ENCODE results near the gene HDAC5. TPM values are rescaled to one million over a fixed set of nuclear protein-coding genes. Genes with fewer than 3 reads are reported as not detected.
A peak's percentile ranks its signal among the peaks of the same experiment; 100 is the strongest.

The HDAC5 gene
- total and polyA plus RNA-seq, 3 donors from 2014 or later: 43.3 to 141 (median 94.1) TPM

- 66 to 75% methylated on average over 12 to 18 of the region's 18 CpGs for WGBS, 2 donors
- no peaks in the 10 kb centered on the region for H3K36me3 ChIP-seq (ENCODE audit: low read depth, missing control alignments)
- peaks cover 4% of the 10 kb centered on the region for H3K4me1 ChIP-seq
- H3K9me3 ChIP-seq: no peaks in the 10 kb centered on the region
- no peaks in the 10 kb centered on the region for H3K27me3 ChIP-seq
- intact Hi-C loops (cut with DNase I; ENCODE audit: low total_unique reads): no loop called here
- no peak overlapping the region for H3K4me3 ChIP-seq
- TF ChIP-seq POLR2A (IDR thresholded peaks at IDR 0.05): no peak
- TF ChIP-seq, protein P1, sequence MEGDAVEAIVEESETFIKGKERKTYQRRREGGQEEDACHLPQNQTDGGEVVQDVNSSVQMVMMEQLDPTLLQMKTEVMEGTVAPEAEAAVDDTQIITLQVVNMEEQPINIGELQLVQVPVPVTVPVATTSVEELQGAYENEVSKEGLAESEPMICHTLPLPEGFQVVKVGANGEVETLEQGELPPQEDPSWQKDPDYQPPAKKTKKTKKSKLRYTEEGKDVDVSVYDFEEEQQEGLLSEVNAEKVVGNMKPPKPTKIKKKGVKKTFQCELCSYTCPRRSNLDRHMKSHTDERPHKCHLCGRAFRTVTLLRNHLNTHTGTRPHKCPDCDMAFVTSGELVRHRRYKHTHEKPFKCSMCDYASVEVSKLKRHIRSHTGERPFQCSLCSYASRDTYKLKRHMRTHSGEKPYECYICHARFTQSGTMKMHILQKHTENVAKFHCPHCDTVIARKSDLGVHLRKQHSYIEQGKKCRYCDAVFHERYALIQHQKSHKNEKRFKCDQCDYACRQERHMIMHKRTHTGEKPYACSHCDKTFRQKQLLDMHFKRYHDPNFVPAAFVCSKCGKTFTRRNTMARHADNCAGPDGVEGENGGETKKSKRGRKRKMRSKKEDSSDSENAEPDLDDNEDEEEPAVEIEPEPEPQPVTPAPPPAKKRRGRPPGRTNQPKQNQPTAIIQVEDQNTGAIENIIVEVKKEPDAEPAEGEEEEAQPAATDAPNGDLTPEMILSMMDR (IDR thresholded peaks at IDR 0.05): no peak
- H3K27ac ChIP-seq: no peak overlapping the region
- DNase-seq: no peak
These were observed 43.3 kb downstream of the HDAC5 start for GRCh38 chr17:44079877-44080821.

DNA sequence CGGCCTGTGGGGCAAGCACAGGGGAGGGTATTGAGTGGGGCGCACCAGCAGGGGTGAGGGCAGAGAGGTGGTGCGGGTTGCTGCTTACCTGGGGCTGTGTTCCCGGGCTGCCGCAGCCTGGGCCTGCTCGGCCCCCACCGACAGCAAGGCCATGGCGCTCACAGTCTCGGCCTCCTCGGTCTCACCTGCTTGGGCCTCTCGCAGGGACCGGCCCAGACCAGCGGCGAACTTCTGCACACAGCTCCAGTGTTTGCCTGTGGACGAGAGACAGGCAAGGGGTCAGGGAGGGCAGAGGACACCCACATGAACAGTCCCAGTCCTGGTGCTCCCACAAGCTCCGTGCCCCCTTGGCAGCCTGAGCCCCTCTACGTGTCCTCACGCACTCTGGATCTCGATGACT, 45.0 kb downstream of the HDAC5 start:
- intact Hi-C loops (cut with DNase I; ENCODE audit: low total_unique reads): no loop called here
- 88 to 90% methylated on average over 15 to 19 of the region's 19 CpGs for WGBS, 2 donors
- H3K4me1 ChIP-seq: peaks cover 4% of the 10 kb centered on the region
- H3K27ac ChIP-seq: no peak overlapping the region
- no peaks in the 10 kb centered on the region for H3K27me3 ChIP-seq
- no peak overlapping the region for H3K4me3 ChIP-seq
- H3K36me3 ChIP-seq (ENCODE audit: low read depth, missing control alignments): no peaks in the 10 kb centered on the region
- no peaks in the 10 kb centered on the region for H3K9me3 ChIP-seq
- no peak for DNase-seq
- no peak for TF ChIP-seq POLR2A (IDR thresholded peaks at IDR 0.05)
- TF ChIP-seq, protein P1 (IDR thresholded peaks at IDR 0.05): no peak

- peaks cover 4% of the 10 kb centered on the region for H3K4me1 ChIP-seq
- TF ChIP-seq POLR2A (IDR thresholded peaks at IDR 0.05): no peak
- no peaks in the 10 kb centered on the region for H3K27me3 ChIP-seq
- intact Hi-C loops (cut with DNase I; ENCODE audit: low total_unique reads): no loop called here
- no peaks in the 10 kb centered on the region for H3K9me3 ChIP-seq
- no peak overlapping the region for H3K27ac ChIP-seq
- no peak overlapping the region for H3K4me3 ChIP-seq
- WGBS, 2 donors: 67 to 74% methylated on average over 4 of the region's 4 CpGs
- no peak for DNase-seq
- no peaks in the 10 kb centered on the region for H3K36me3 ChIP-seq (ENCODE audit: low read depth, missing control alignments)
These were observed 45.9 kb downstream of the HDAC5 start for GRCh38 chr17:44077595-44077909.

DNA sequence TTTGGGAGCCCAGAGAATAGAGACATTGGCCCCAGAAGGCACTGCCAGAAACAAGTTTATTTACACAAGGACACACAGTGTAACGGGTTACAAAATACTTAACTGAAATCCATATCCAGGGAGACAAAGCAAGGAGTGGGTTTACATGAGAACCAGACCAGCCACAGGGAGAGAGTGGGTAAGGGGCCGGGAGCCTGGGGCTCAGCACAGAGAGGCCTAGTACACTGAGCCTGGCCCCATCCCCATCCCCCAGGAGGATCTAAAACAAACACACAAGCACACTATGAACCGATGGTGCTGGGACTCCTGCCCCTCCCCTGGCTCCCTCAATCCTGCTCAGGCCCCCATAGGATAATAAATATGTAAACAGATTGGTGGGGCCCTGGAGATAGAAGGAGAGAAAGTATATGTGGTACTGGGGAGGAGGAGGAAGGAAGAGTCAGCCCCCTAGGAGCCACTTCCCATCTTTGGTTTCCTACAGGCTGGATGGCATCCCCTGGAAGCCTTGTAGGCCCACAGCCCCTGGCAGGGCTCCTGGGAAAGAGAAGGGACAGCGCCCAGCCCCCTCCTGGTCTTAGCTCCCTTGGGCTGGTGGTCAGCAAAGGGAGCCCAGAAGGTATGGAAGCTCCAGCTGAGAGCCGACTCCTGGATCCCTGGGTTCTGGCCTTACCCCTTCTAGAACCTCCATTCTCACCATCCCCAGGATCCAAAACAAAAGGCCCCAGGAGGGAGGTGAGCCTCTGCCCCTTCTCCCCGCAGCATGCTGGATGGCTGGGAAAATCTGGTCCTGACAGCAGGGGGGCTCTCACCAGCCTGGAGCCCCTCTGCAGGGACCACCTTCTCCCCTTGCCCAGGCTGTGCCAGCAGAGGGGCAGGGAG, 46.5 kb downstream of the HDAC5 start:
- DNase-seq: no peak
- TF ChIP-seq POLR2A (IDR thresholded peaks at IDR 0.05): no peak
- TF ChIP-seq, protein P1 (IDR thresholded peaks at IDR 0.05): no peak
- no peaks in the 10 kb centered on the region for H3K36me3 ChIP-seq (ENCODE audit: low read depth, missing control alignments)

More for the DNA sequence above, 46.5 kb downstream of the HDAC5 start:
- peaks cover 4% of the 10 kb centered on the region for H3K4me1 ChIP-seq
- intact Hi-C loops (cut with DNase I; ENCODE audit: low total_unique reads): no loop called here
- WGBS, 2 donors: 60 to 63% methylated on average over 5 to 6 of the region's 6 CpGs
- peak overlapping the region in 1 of 2 donors; percentile 56 for H3K27ac ChIP-seq
- H3K9me3 ChIP-seq: no peaks in the 10 kb centered on the region
- no peak overlapping the region for H3K4me3 ChIP-seq
- H3K27me3 ChIP-seq: no peaks in the 10 kb centered on the region
